GM19328 (cell line): ENCODE data around the gene RBPMS2.

ENCODE experiments used
- ATAC-seq: cut with Tn5 transposase; IDR thresholded peaks from one replicate; pipeline ENCODE4 v1.9.1; 2021; ENCODE audit warnings: mild to moderate bottlenecking, moderate library complexity; ENCODE audit not compliant: unreplicated experiment

Gene RBPMS2

GRCh38 chr15:64695561-64695992, 79.8 kb downstream of the RBPMS2 start:
- no peak for ATAC-seq

GRCh38 chr15:64694816-64695215, 80.6 kb downstream of the RBPMS2 start:
- no peak for ATAC-seq

- no peak for ATAC-seq
Measured at GRCh38 chr15:64693134-64693533, 82.3 kb downstream of the RBPMS2 start.

- ATAC-seq = no peak
Measured at GRCh38 chr15:64691896-64692565, 83.4 kb downstream of the RBPMS2 start.

GRCh38 chr15:64690578-64691296, 84.7 kb downstream of the RBPMS2 start:
- ATAC-seq = no peak

GRCh38 chr15:64690008-64690407, 85.4 kb downstream of the RBPMS2 start:
- ATAC-seq = no peak
